ENCODE results near the gene DSE. TPM values are rescaled to one million over a fixed set of nuclear protein-coding genes. Genes with fewer than 3 reads are reported as not detected.

DSE gene
- total RNA-seq, 1 experiment from 2014 or later, result 9.8 TPM

DNA sequence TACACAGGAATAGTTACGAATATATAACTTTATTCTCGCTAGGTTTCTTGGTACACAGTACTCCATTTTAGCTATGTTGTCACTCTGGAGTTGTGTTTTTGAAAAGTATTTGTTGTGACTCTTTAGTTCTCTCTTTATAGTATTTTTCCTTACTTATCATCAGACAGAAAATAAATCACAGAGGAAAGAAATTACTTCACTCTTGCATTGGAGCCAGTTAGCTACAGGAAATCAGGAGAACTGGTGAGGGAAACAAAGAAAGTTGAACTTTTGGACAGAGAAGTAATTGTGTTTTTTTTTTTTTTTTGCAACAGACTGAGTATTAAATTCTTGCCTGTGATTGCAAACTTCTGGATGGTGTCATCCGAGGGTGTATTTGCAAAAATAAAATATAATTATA, 33.9 kb downstream of the DSE start:
- no peak overlapping the region for H2AFZ ChIP-seq (ENCODE audit: low read length)
- no peaks in the 10 kb centered on the region for H3F3A ChIP-seq (ENCODE audit: low read length, unreplicated experiment)
- no peak for TF ChIP-seq EZH2 (IDR thresholded peaks at IDR 0.05; ENCODE audit: low read length, unreplicated experiment)
- no peak for TF ChIP-seq EZH2phosphoT487 (IDR thresholded peaks at IDR 0.05; ENCODE audit: borderline replicate concordance, low read length)
- TF ChIP-seq, protein P1, sequence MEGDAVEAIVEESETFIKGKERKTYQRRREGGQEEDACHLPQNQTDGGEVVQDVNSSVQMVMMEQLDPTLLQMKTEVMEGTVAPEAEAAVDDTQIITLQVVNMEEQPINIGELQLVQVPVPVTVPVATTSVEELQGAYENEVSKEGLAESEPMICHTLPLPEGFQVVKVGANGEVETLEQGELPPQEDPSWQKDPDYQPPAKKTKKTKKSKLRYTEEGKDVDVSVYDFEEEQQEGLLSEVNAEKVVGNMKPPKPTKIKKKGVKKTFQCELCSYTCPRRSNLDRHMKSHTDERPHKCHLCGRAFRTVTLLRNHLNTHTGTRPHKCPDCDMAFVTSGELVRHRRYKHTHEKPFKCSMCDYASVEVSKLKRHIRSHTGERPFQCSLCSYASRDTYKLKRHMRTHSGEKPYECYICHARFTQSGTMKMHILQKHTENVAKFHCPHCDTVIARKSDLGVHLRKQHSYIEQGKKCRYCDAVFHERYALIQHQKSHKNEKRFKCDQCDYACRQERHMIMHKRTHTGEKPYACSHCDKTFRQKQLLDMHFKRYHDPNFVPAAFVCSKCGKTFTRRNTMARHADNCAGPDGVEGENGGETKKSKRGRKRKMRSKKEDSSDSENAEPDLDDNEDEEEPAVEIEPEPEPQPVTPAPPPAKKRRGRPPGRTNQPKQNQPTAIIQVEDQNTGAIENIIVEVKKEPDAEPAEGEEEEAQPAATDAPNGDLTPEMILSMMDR (conservative IDR thresholded peaks at IDR 0.05; ENCODE audit: low read depth, low read length), result no peak
- H3K79me2 ChIP-seq (ENCODE audit: low read length), result no peaks in the 10 kb centered on the region
- no peak for ATAC-seq
- H3K27ac ChIP-seq (ENCODE audit: low read length), result no peak overlapping the region
- ChIA-PET CTCF (no interaction called here), POLR2A (ENCODE audit: unreplicated experiment) (no interaction called here)
- H3K4me1 ChIP-seq (ENCODE audit: insufficient read depth, low read length), result peaks cover 14% of the 10 kb centered on the region
- H3K9me3 ChIP-seq (ENCODE audit: low read length), result no peaks in the 10 kb centered on the region
- no peak overlapping the region for H3K9ac ChIP-seq (ENCODE audit: low read length)
- no peaks in the 10 kb centered on the region for H4K20me1 ChIP-seq (ENCODE audit: low read length)
- H3K27me3 ChIP-seq (ENCODE audit: low read length), result no peaks in the 10 kb centered on the region
- intact Hi-C loops (cut with micrococcal nuclease), result no loop called here
- BruUV-seq (replicated peaks), result no TSS peak
- H3K36me3 ChIP-seq (ENCODE audit: low read depth, low read length), result no peaks in the 10 kb centered on the region
- no peak for DNase-seq
- H3K4me2 ChIP-seq (ENCODE audit: low read length), result no peak overlapping the region
- no peaks in the 10 kb centered on the region for H3K9me2 ChIP-seq (replicated peaks; ENCODE audit: low read length)
- H3K4me3 ChIP-seq (ENCODE audit: low read length), result no peak overlapping the region

- no peak overlapping the region for H3K9ac ChIP-seq (ENCODE audit: low read length)
- peaks cover 13% of the 10 kb centered on the region for H3K4me1 ChIP-seq (ENCODE audit: insufficient read depth, low read length)
- no peak overlapping the region for H3K4me2 ChIP-seq (ENCODE audit: low read length)
- CTCF ChIA-PET, result no interaction called here
- POLR2A ChIA-PET (ENCODE audit: unreplicated experiment), result no interaction called here
- DNase-seq (no peak), ATAC-seq (no peak)
- no peaks in the 10 kb centered on the region for H3K27me3 ChIP-seq (ENCODE audit: low read length)
- intact Hi-C loops (cut with micrococcal nuclease), result no loop called here
- no peaks in the 10 kb centered on the region for H3K9me3 ChIP-seq (ENCODE audit: low read length)
- no peaks in the 10 kb centered on the region for H4K20me1 ChIP-seq (ENCODE audit: low read length)
- H3K4me3 ChIP-seq (ENCODE audit: low read length), result no peak overlapping the region
- no peaks in the 10 kb centered on the region for H3K36me3 ChIP-seq (ENCODE audit: low read depth, low read length)
- TF ChIP-seq EZH2 (IDR thresholded peaks at IDR 0.05; ENCODE audit: low read length, unreplicated experiment) (no peak), EZH2phosphoT487 (IDR thresholded peaks at IDR 0.05; ENCODE audit: borderline replicate concordance, low read length) (no peak)
- TF ChIP-seq, protein P1 (conservative IDR thresholded peaks at IDR 0.05; ENCODE audit: low read depth, low read length), result no peak
- no peak overlapping the region for H3K27ac ChIP-seq (ENCODE audit: low read length)
- H2AFZ ChIP-seq (ENCODE audit: low read length), result no peak overlapping the region
- H3K9me2 ChIP-seq (replicated peaks; ENCODE audit: low read length), result no peaks in the 10 kb centered on the region
- no peaks in the 10 kb centered on the region for H3K79me2 ChIP-seq (ENCODE audit: low read length)
- no TSS peak for BruUV-seq (replicated peaks)
- H3F3A ChIP-seq (ENCODE audit: low read length, unreplicated experiment), result no peaks in the 10 kb centered on the region
Observed at GRCh38 chr6:116405138-116405537, 34.4 kb downstream of the DSE start.

DNA sequence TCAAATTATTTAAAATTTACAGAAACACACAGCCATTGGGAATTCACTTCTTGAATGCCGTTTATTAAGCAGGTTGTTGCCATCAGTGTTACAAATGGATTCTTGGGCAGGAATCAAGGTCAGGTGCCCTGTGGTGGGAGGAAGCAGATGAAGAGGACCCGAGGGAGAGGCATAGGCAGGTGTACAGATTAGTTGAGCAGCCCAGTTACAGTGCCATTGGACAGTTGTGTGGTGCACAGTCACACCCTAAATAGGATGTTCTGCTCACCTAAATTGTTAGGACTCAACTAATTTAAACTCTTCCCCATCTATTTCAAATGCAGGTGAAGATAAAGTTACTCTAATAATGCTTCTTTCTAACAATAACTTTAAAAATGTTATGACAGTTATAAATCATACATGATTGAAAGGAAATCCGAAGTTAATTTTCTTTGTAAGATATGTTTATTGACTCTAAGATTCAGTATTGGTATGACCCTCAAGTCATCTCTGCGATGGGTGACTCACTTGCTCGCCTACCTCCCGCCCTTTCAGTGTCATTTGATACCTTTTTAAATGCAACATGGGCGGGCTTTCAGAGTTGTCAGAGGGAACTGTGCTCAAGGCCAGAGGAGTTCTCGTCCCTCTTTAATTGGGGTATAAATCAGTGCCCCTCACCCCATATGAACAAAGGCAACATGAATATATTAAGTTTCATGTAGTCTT, 35.1 kb downstream of the DSE start:
- Histone ChIP-seq H3K36me3 (ENCODE audit: low read depth, low read length) (no peaks in the 10 kb centered on the region), H3K27ac (ENCODE audit: low read length) (no peak overlapping the region), H3K27me3 (ENCODE audit: low read length) (no peaks in the 10 kb centered on the region), H4K20me1 (ENCODE audit: low read length) (no peaks in the 10 kb centered on the region), H3K9me2 (replicated peaks; ENCODE audit: low read length) (no peaks in the 10 kb centered on the region), H3K4me1 (ENCODE audit: insufficient read depth, low read length) (peaks cover 14% of the 10 kb centered on the region), H3K4me3 (ENCODE audit: low read length) (no peak overlapping the region), H3K79me2 (ENCODE audit: low read length) (no peaks in the 10 kb centered on the region), H3K9ac (ENCODE audit: low read length) (no peak overlapping the region), H3K4me2 (ENCODE audit: low read length) (no peak overlapping the region), H3K9me3 (ENCODE audit: low read length) (no peaks in the 10 kb centered on the region), H2AFZ (ENCODE audit: low read length) (no peak overlapping the region), H3F3A (ENCODE audit: low read length, unreplicated experiment) (no peaks in the 10 kb centered on the region)
- intact Hi-C loops (cut with micrococcal nuclease), result no loop called here
- ChIA-PET CTCF (no interaction called here), POLR2A (ENCODE audit: unreplicated experiment) (no interaction called here)
- DNase-seq (peak; percentile 61), ATAC-seq (no peak)
- BruUV-seq (replicated peaks), result no TSS peak
- TF ChIP-seq EZH2phosphoT487 (IDR thresholded peaks at IDR 0.05; ENCODE audit: borderline replicate concordance, low read length), result no peak
- TF ChIP-seq, protein P1 (conservative IDR thresholded peaks at IDR 0.05; ENCODE audit: low read depth, low read length), result no peak
- no peak for TF ChIP-seq EZH2 (IDR thresholded peaks at IDR 0.05; ENCODE audit: low read length, unreplicated experiment)

All from PC-3 (cell line).